ENCODE data around the gene KLF11. TPM values are rescaled to one million over a fixed set of nuclear protein-coding genes. Genes with fewer than 3 reads are reported as not detected.
A peak's percentile ranks its signal among the peaks of the same experiment; 100 is the strongest.

The KLF11 gene
- polyA plus RNA-seq, 1 donor from 2014 or later = 5.7 TPM

DNA sequence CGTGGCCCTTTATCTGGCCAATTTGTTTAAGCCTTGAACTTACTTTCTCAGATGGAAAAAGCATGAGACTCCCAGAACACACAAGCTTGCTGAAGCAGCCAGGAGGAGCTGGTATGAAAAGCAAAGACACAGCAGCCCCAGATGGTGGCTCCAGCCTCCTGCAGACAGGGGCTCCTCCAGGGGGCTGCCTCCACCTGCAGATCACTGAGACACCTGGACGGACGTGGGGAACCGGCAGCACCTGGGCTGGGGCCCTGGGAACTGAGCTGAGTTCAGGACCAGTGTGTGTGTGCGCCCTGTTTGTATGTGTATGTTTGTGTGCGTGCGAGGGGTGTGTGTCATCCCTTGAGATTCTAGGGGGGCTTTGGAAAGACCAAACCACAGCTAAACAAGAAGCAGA, 28.2 kb downstream of the KLF11 start:
- Histone ChIP-seq H3K27ac (ENCODE audit: low read length) (no peak overlapping the region), H3K36me3 (ENCODE audit: insufficient read depth, low read length) (no peaks in the 10 kb centered on the region), H3K4me2 (ENCODE audit: low read length) (no peak overlapping the region), H2AFZ (ENCODE audit: low read depth, low read length) (no peak overlapping the region), H3K9me2 (ENCODE audit: insufficient read depth, low read length) (no peaks in the 10 kb centered on the region), H3K27me3 (ENCODE audit: insufficient read depth, low read depth, low read length) (peaks cover 7% of the 10 kb centered on the region), H3K9me3 (ENCODE audit: low read length) (no peaks in the 10 kb centered on the region), H3K4me3 (ENCODE audit: low read length) (no peak overlapping the region), H3K9ac (ENCODE audit: low read length) (no peak overlapping the region), H3K79me2 (replicated peaks; ENCODE audit: insufficient read depth, low read length) (no peaks in the 10 kb centered on the region), H3F3A (ENCODE audit: insufficient read depth, low read length, poor library complexity, severe bottlenecking) (no peaks in the 10 kb centered on the region), H4K20me1 (ENCODE audit: insufficient read depth) (no peaks in the 10 kb centered on the region)
- TF ChIP-seq TAF1 (IDR thresholded peaks at IDR 0.05; ENCODE audit: low read depth) = no peak
- no peak for TF ChIP-seq REST (IDR thresholded peaks at IDR 0.05; ENCODE audit: borderline replicate concordance)
- TF ChIP-seq EZH2 (IDR thresholded peaks at IDR 0.05; ENCODE audit: borderline replicate concordance, insufficient read depth, low read length, poor library complexity, severe bottlenecking) = no peak
- no peak for TF ChIP-seq RAD21 (conservative IDR thresholded peaks at IDR 0.05)
- TF ChIP-seq SMC3 (conservative IDR thresholded peaks at IDR 0.05; ENCODE audit: poor library complexity) = no peak
- no peak for TF ChIP-seq MXI1 (conservative IDR thresholded peaks at IDR 0.05; ENCODE audit: poor library complexity, severe bottlenecking)
- TF ChIP-seq, protein P1, sequence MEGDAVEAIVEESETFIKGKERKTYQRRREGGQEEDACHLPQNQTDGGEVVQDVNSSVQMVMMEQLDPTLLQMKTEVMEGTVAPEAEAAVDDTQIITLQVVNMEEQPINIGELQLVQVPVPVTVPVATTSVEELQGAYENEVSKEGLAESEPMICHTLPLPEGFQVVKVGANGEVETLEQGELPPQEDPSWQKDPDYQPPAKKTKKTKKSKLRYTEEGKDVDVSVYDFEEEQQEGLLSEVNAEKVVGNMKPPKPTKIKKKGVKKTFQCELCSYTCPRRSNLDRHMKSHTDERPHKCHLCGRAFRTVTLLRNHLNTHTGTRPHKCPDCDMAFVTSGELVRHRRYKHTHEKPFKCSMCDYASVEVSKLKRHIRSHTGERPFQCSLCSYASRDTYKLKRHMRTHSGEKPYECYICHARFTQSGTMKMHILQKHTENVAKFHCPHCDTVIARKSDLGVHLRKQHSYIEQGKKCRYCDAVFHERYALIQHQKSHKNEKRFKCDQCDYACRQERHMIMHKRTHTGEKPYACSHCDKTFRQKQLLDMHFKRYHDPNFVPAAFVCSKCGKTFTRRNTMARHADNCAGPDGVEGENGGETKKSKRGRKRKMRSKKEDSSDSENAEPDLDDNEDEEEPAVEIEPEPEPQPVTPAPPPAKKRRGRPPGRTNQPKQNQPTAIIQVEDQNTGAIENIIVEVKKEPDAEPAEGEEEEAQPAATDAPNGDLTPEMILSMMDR (IDR thresholded peaks at IDR 0.05; ENCODE audit: poor library complexity, severe bottlenecking) = no peak
- TF ChIP-seq EP300 (conservative IDR thresholded peaks at IDR 0.05; ENCODE audit: poor library complexity, severe bottlenecking) = no peak
- TF ChIP-seq POLR2AphosphoS5 (IDR thresholded peaks at IDR 0.05) = no peak

DNA sequence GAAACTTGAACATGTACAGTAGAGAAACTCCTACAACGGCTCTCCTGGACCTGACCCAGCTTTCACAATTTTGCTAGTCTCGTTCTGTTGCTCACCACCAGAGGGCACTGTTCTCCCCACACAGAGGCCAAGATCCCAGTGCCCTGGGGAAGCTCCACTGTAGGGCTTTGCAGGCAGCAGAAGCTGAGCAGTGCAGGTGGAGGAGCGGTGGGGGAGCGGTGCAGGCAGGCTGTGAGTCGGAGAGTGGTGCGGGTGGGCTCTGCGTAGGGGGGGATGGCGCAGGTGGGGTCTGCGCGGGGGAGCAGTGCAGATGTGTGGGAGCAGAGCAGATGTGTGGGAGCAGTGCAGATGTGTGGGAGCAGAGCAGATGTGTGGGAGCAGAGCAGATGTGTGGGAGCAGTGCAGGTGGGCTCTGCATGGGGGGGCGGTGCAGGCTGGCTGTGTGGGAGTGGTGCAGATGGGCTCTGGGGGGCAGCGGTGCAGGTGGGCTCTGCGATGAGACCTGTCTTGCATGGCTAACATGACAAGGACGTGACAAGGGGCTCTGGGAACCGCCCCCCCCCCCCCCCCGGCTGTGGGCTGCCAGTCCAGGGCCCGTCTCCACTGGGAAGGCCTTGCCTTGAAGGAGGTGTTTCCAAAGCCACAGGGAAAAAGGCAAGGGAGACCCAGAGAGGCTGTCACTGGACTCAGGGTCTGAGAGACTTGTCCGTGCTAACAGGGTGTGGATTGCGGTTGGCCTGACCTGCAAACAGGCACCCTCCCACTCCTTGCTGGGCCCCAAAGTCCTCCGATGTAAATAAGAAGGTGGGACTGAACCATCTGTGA, 29.5 kb downstream of the KLF11 start:
- Histone ChIP-seq H3K36me3 (ENCODE audit: insufficient read depth, low read length) (no peaks in the 10 kb centered on the region), H3K9me2 (ENCODE audit: insufficient read depth, low read length) (no peaks in the 10 kb centered on the region), H3K27ac (ENCODE audit: low read length) (no peak overlapping the region), H4K20me1 (ENCODE audit: insufficient read depth) (no peaks in the 10 kb centered on the region), H3K9me3 (ENCODE audit: low read length) (no peaks in the 10 kb centered on the region), H3K9ac (ENCODE audit: low read length) (no peak overlapping the region), H3K4me3 (ENCODE audit: low read length) (no peak overlapping the region), H3F3A (ENCODE audit: insufficient read depth, low read length, poor library complexity, severe bottlenecking) (no peaks in the 10 kb centered on the region), H3K79me2 (replicated peaks; ENCODE audit: insufficient read depth, low read length) (no peaks in the 10 kb centered on the region), H2AFZ (ENCODE audit: low read depth, low read length) (no peak overlapping the region), H3K27me3 (ENCODE audit: insufficient read depth, low read depth, low read length) (peaks cover 20% of the 10 kb centered on the region), H3K4me2 (ENCODE audit: low read length) (no peak overlapping the region)
- TF ChIP-seq RAD21 (conservative IDR thresholded peaks at IDR 0.05) (peak; percentile 86), EP300 (conservative IDR thresholded peaks at IDR 0.05; ENCODE audit: poor library complexity, severe bottlenecking) (no peak), MXI1 (conservative IDR thresholded peaks at IDR 0.05; ENCODE audit: poor library complexity, severe bottlenecking) (peak; percentile 27), SMC3 (conservative IDR thresholded peaks at IDR 0.05; ENCODE audit: poor library complexity) (peak; percentile 96), POLR2AphosphoS5 (IDR thresholded peaks at IDR 0.05) (no peak)
- TF ChIP-seq, protein P1 (IDR thresholded peaks at IDR 0.05; ENCODE audit: poor library complexity, severe bottlenecking) = peak; percentile 90
